Erythroblast (primary cell): ENCODE data around the gene RTTN.

Experiments used
- DNase-seq, 2 experiments: peaks; one replicate each; lab custom pipeline; 2025; lab: John Stamatoyannopoulos, UW
- GATA1 ChIP-seq: IDR thresholded peaks from 2 replicates; pipeline ENCODE4 v1.6.1; 2011; ENCODE audit warnings: low read depth, mild to moderate bottlenecking, control low read depth, low read length, moderate library complexity
- POLR2A ChIP-seq: IDR thresholded peaks from 2 replicates; pipeline ENCODE4 v1.6.1; 2011; ENCODE audit warnings: mild to moderate bottlenecking, low read length

The RTTN gene

GRCh38 chr18:70188113-70188512 is 17.4 kb downstream of the RTTN start:
- no peak for DNase-seq
- TF ChIP-seq POLR2A (no peak), GATA1 (no peak)

- TF ChIP-seq POLR2A: no peak
- TF ChIP-seq GATA1: no peak
These were observed 22.0 kb downstream of the RTTN start for GRCh38 chr18:70183441-70183840.

DNA sequence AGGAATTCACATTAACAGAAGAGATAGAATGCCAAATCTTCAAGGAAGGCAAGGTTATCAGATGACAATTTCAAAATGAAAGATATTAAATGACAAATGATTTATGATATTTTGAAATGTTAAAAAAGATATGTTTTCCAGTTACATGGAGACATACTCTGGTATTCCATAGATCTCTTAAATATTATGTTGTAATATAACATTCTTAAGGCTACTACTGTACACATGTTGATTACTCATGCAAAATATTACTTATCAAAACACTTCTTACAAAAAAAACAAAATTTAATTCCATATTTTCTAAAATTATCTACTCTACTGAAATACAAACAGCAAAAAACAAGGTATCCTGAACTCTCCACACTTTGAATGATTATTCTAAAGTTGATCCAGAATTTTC is 22.9 kb downstream of the RTTN start:
- no peak for TF ChIP-seq POLR2A
- no peak for TF ChIP-seq GATA1
- DNase-seq: no peak

More at GRCh38 chr18:70183441-70183840, 22.0 kb downstream of the RTTN start:
- DNase-seq: no peak

- TF ChIP-seq GATA1 (no peak), POLR2A (no peak)
- DNase-seq: no peak
These were observed 23.8 kb downstream of the RTTN start for GRCh38 chr18:70181725-70182124.

DNA sequence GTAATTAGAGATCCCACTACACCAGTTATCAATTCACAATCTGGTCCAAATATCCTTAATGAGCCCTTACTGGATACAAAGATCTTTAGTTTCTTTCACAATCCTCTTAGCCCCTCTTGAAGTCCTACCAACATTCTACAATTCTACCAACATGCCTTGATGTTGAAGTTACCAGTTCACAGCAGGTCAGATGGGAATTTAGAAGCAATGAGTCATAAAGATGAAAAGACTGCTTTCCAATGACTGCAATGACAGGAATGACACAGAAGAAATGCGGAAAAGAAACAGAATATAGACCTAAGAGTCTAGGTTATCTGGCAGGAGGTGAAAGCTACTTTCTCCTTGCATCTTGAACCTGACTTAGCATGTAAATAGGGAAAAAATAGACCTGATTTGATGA is 24.5 kb downstream of the RTTN start:
- TF ChIP-seq GATA1: no peak
- no peak for TF ChIP-seq POLR2A
- DNase-seq: no peak

DNA sequence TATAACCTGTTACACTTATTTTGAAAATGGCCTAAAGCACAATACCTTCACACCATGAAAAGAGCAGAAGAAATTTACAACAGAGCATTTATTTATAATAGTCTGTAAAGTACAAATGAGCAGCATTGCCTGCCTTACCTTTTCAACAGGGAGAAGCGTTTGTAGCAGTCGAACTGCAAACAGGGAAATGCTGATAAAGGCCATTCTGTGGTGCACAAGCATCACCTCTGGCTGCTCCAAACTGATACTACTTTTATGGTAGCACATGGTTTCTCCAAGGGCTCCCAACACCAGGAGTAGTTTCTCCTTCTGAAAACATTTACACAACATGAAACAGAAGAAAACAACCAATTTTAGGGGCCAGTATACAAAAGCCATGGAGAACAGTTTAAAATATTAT is 28.9 kb downstream of the RTTN start:
- no peak for DNase-seq
- TF ChIP-seq GATA1 (no peak), POLR2A (no peak)

- no peak for TF ChIP-seq GATA1
- TF ChIP-seq POLR2A: no peak
- no peak for DNase-seq
These were observed 30.3 kb downstream of the RTTN start for GRCh38 chr18:70175216-70175615.

DNA sequence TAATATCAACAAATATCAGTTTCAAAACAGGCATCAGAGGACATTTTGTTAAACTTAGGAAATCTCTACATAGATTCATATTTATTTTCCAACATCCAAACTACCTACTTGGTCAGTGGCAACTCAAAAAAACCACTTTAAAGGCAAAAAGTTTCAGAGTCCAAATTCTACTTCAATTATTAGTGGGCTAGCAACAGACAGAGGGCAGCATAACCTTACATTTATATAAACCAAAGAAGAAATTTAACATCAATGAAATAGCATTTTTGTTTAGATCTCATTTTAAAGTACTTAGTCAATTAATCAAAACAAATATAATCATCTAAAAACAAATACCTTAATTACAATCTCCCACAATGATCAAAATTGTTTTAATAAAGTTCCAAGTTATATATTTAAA is 33.3 kb downstream of the RTTN start:
- TF ChIP-seq POLR2A: no peak
- no peak for TF ChIP-seq GATA1
- peak; percentile 32 to 44 for DNase-seq

DNA sequence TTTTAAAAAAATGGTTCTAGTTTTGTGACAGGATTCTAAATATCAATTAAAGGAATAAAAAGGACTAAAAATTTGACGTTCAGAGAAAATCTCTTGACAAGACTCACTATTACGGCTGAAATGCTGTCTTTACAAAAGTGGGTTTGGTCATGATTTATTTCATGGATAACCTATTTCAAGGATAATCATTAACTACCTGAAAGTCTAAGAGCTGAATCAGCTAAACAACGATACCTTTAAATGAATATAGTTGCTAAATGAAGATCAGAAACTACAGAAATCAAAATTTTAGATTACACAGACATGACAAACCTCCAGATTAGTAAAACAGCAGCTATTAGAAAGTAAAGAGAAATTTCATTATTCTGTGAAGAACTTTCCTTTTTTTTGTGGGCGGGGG is 35.7 kb downstream of the RTTN start:
- DNase-seq: no peak
- TF ChIP-seq POLR2A (no peak), GATA1 (no peak)

DNA sequence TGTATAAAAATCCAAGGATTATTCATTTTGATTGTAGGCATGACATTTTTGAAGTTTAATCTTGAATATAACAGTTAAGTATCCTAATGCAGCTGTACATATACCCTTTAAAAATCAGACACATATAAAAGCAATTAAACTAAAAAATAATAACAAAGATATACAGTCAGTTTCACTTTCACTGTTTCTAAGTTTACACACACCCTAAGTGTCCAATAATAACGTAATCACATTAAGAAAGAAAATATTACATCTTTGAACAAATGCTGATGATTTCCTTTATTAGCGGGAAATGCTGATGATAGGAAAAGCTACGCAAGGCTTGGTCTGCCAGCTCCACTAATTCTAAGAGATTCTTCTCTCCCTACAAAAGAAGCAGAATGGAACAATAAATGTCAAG is 38.8 kb downstream of the RTTN start:
- no peak for DNase-seq
- TF ChIP-seq GATA1 (no peak), POLR2A (no peak)

DNA sequence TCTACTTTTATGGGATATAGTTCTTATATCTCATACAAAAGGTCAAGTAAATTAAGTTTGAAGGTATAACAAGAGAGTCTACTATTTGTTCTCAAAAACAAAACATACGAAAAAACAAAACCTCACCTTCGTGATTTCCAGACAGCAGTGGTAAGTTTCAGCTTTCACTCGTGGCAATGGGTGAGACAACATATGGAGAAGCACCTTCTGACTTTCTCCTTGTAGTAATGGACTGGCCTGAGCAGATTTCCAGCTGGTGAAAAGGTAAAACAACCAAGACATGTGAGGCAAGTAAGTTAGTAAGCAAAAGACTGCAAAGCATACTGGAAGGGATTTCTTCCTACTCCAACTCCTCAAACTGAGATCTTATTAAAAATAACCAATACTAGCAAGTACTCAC is 39.6 kb downstream of the RTTN start:
- DNase-seq: no peak
- no peak for TF ChIP-seq POLR2A
- TF ChIP-seq GATA1: no peak

DNA sequence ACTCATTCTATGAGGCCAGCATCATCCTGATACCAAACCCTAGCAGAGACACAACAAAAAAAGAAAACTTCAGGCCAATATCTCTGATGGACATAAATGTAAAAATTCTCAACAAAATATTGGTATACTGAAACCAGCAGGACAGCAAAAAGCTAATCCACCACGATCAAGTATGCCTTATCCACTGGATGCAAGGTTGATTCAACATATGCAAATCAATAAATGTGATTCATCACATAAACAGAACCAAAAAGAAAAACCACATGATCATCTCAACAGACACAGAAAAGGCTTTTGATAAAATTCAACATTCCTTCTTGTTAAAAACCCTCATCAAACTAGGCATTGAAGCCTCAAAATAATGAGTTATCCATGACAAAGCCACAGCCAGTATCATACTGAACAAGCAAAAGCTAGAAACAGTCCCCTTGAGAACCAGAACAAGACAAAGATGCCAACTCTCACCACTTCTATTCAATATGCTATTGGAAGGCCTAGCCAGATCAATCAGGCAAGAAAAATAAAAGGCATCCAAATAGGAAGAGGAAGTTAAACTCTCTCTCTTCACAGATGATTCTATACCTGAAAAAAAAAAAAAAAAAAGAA is 45.3 kb downstream of the RTTN start:
- TF ChIP-seq POLR2A: no peak
- no peak for TF ChIP-seq GATA1
- DNase-seq: no peak

DNA sequence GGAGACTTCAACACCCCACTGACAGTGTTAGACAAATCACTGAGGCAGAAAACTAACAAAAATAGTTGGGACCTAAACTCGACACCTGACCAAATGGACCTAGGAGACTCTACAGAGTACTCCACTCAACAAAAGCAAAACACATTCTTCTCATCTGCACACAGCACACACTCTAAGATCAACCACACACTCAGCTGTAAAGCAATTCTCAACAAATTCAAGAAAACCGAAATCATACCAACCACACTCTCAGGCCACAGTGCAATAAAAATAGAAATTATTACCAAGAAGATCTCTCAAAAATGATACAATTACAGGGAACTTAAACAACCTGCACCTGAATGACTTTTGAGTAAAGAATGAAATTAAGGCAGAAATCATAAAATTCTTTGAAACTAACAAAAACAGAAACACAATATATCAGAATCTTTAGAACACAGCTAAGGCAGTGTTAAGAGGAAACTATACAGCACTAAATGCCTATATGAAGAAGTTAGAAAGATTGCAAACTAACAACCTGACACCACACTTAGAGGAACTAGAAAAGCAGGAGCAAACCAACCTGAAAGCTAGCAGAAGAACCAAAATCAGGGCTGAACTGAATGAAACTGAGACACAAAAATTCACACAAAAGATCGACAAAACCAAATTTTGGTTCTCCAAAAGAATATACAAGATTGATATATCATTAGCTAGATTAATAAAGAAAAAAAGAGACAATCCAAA is 46.3 kb downstream of the RTTN start:
- no peak for DNase-seq
- no peak for TF ChIP-seq GATA1
- TF ChIP-seq POLR2A: no peak

- no peak for DNase-seq
- no peak for TF ChIP-seq GATA1
- TF ChIP-seq POLR2A: no peak
These were observed 48.6 kb downstream of the RTTN start for GRCh38 chr18:70156886-70157285.

DNA sequence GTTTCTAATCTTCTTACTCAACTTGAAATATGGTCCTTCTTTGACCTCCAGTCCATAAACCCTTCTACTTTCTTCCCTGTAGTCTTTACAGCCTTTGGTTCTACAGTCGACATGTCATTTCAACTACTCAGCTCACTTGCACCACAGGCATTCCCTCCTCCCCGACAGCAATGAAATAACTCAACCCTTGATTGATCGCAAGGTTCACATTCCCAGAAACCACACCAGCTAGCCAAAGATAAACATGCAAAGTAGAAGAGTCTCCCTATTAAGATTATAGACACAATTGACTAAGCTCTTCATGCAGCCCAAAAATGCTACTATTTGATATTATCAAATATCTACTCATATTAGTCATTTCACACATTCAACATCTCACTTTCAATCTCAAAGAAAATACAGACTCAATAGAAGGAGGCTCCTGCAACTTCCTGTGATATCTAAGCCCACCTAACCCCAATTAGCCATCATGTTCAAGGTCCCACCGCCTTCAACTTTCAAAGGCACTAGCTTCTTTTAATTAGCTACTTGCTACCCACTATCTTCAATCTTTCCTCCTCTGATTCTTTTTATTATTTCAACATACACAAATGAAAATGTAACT is 50.8 kb downstream of the RTTN start:
- no peak for DNase-seq
- no peak for TF ChIP-seq GATA1
- no peak for TF ChIP-seq POLR2A
